ENCODE data around the gene FRMD8.

DNA sequence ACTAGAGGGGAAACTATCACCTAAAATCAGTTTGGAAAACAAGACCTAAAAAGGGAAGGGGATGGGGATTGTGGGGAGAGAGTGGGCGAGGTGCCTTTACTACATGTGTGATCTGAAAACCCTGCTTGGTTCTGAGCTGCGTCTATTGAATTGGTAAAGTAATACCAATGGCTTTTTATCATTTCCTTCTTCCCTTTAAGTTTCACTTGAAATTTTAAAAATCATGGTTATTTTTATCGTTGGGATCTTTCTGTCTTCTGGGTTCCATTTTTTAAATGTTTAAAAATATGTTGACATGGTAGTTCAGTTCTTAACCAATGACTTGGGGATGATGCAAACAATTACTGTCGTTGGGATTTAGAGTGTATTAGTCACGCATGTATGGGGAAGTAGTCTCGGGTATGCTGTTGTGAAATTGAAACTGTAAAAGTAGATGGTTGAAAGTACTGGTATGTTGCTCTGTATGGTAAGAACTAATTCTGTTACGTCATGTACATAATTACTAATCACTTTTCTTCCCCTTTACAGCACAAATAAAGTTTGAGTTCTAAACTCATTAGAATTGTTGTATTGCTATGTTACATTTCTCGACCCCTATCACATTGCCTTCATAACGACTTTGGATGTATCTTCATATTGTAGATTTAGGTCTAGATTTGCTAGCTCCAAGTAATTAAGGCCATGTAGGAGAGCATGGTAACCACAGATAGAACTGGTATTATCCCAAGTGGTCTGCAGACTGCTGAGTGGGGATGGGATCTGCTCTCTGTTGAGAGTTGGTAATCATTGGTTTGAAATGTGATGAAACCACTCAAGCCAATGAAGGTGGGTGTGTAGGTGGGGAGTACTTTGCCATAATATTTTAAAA lies 39.8 kb downstream of the FRMD8 start:
- TF ChIP-seq, protein P1, sequence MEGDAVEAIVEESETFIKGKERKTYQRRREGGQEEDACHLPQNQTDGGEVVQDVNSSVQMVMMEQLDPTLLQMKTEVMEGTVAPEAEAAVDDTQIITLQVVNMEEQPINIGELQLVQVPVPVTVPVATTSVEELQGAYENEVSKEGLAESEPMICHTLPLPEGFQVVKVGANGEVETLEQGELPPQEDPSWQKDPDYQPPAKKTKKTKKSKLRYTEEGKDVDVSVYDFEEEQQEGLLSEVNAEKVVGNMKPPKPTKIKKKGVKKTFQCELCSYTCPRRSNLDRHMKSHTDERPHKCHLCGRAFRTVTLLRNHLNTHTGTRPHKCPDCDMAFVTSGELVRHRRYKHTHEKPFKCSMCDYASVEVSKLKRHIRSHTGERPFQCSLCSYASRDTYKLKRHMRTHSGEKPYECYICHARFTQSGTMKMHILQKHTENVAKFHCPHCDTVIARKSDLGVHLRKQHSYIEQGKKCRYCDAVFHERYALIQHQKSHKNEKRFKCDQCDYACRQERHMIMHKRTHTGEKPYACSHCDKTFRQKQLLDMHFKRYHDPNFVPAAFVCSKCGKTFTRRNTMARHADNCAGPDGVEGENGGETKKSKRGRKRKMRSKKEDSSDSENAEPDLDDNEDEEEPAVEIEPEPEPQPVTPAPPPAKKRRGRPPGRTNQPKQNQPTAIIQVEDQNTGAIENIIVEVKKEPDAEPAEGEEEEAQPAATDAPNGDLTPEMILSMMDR (IDR thresholded peaks at IDR 0.05; ENCODE audit: control extremely low read depth in 1 of 3, insufficient read depth in 1 of 3, low read depth in 1 of 3, low read length in 3 of 3): no peak
- TF ChIP-seq RFX5 (IDR thresholded peaks at IDR 0.05; ENCODE audit: borderline replicate concordance, low read depth, low read length) (no peak), GABPA (IDR thresholded peaks at IDR 0.05; ENCODE audit: borderline replicate concordance, insufficient read depth, low read length) (no peak)

All from H1 (cell line).